Measurements from ENCODE around the gene MTMR3.

MTMR3 gene

GRCh38 chr22:29916007-29916544 is 33.1 kb downstream of the MTMR3 start:
- no peak for DNase-seq (ENCODE audit: low read depth)

- DNase-seq (ENCODE audit: low read depth) = peak; percentile 58
Observed at GRCh38 chr22:29917052-29917902, 34.3 kb downstream of the MTMR3 start.

GRCh38 chr22:29925402-29925801 is 42.4 kb downstream of the MTMR3 start:
- no peak for DNase-seq (ENCODE audit: low read depth)

- no peak for DNase-seq (ENCODE audit: low read depth)
Observed at GRCh38 chr22:29926057-29926456, 43.1 kb downstream of the MTMR3 start.

GRCh38 chr22:29932136-29932535 is 49.2 kb downstream of the MTMR3 start:
- DNase-seq (ENCODE audit: low read depth) = no peak

GRCh38 chr22:29933619-29934018 is 50.6 kb downstream of the MTMR3 start:
- DNase-seq (ENCODE audit: low read depth) = no peak

GRCh38 chr22:29934596-29934995 is 51.6 kb downstream of the MTMR3 start:
- DNase-seq (ENCODE audit: low read depth) = no peak

- DNase-seq (ENCODE audit: low read depth) = no peak
Observed at GRCh38 chr22:29936186-29936585, 53.2 kb downstream of the MTMR3 start.

GRCh38 chr22:29937940-29938693 is 55.1 kb downstream of the MTMR3 start:
- peak; percentile 22 for DNase-seq (ENCODE audit: low read depth)

- no peak for DNase-seq (ENCODE audit: low read depth)
Observed at GRCh38 chr22:29940526-29940925, 57.6 kb downstream of the MTMR3 start.

- no peak for DNase-seq (ENCODE audit: low read depth)
Observed at GRCh38 chr22:29944339-29944738, 61.4 kb downstream of the MTMR3 start.

GRCh38 chr22:29945435-29945834 is 62.5 kb downstream of the MTMR3 start:
- DNase-seq (ENCODE audit: low read depth) = no peak

- no peak for DNase-seq (ENCODE audit: low read depth)
Observed at GRCh38 chr22:29946220-29946619, 63.2 kb downstream of the MTMR3 start.

- DNase-seq (ENCODE audit: low read depth) = peak; percentile 37
Observed at GRCh38 chr22:29947410-29948384, 64.7 kb downstream of the MTMR3 start.

GRCh38 chr22:29948385-29948769 is 65.4 kb downstream of the MTMR3 start:
- no peak for DNase-seq (ENCODE audit: low read depth)

GRCh38 chr22:29949872-29950271 is 66.9 kb downstream of the MTMR3 start:
- no peak for DNase-seq (ENCODE audit: low read depth)

- DNase-seq (ENCODE audit: low read depth) = no peak
Observed at GRCh38 chr22:29951791-29952413, 68.9 kb downstream of the MTMR3 start.

GRCh38 chr22:29954203-29954855 is 71.4 kb downstream of the MTMR3 start:
- no peak for DNase-seq (ENCODE audit: low read depth)

GRCh38 chr22:29956680-29957079 is 73.7 kb downstream of the MTMR3 start:
- DNase-seq (ENCODE audit: low read depth) = no peak

GRCh38 chr22:29958170-29958569 is 75.2 kb downstream of the MTMR3 start:
- no peak for DNase-seq (ENCODE audit: low read depth)

- DNase-seq (ENCODE audit: low read depth) = no peak
Observed at GRCh38 chr22:29964776-29965175, 81.8 kb downstream of the MTMR3 start.
